C1 segment of cervical spinal cord (tissue), 14 donors: ENCODE data around the gene CDKN2B-AS1.

Source experiments
- DNase-seq, 14 donors: peaks; one replicate each; lab custom pipeline; 2025; lab: John Stamatoyannopoulos, UW

Gene CDKN2B-AS1

DNA sequence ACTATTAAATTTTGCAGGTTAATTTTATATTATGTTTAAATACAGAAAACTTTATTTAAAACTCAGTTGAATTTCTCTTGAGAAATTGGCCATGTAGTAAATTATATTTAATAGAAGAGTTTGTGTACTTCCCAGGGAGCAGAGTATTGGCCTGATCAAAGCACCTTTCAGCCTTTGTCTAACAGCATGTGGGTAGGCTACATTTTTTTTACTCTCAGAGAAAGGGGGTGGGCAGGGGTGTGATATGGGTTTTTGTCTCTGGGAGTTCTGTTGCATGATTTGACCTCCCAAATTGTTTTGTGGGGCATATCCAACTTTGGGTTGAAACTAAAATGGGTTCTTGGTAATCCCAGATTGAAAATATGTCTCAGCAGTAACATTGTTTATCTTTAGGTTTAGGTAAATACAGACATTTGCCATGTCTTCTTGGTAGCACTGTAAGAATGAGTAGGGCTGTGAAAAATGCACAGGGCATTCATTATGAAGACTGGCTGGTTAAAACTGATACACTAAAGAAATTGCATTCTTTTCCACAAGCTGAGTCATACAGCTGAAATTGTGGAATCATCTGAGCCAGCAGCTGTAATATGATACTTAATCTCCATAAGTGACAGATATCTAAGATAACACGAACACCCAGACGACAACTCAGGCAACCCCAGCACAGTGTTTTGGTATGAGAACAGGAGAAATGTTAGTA lies 89.9 kb downstream of the CDKN2B-AS1 start:
- no peak for DNase-seq

DNA sequence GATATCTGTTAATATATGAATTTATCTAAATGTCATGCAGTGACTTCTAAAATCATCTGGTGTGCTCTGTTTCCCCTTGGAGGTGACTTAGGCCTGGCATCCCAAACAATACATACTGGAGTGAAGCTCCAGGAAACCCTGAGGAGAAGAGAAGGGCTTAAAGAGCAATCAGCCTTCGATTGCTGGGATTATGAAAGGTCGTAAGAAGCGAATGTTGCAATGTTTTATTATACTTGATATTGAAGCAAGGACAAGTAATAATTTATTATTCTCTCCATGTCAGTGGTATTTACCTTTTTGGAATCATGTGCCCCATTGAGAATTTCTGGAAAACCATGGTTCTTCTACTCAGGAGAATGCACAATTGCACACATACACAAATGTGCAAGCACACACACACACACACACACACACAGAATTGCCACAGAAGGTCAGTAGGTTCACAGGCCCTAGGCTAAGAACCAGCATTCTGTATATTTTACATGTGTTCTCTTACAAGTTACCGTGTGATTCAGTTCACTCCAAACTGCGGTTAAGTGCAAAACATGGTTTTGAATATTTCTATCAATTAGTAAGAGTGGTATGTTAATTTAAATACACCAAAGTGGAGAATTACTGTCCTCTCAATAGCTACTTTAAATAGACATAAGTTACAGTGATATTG lies 93.6 kb downstream of the CDKN2B-AS1 start:
- no peak for DNase-seq

- no peak for DNase-seq
Observed at GRCh38 chr9:22088717-22089061, 94.1 kb downstream of the CDKN2B-AS1 start.

DNA sequence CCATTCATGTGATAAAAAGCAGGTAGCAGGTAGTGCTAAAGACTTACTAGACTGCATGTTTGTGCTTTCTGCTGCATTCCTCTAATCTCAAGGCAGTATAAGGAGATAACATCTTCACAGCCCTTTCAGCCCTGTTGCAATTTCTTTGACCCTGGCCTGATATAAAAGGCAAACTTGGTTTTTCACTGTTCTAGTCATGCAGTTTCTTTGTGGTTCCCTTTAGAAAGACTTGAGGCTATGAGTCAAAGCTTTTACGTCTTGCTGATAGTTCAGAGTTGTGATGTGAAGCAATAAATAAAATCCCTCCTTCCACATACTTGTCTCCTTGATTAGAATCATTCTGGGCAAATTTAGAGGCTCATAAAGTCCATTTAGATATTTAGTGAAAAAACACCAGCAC lies 103.1 kb downstream of the CDKN2B-AS1 start:
- no peak for DNase-seq

GRCh38 chr9:22098643-22099332 lies 104.2 kb downstream of the CDKN2B-AS1 start:
- DNase-seq = peak in 3 of 14 donors; percentile 5 to 16 (median 13)

DNA sequence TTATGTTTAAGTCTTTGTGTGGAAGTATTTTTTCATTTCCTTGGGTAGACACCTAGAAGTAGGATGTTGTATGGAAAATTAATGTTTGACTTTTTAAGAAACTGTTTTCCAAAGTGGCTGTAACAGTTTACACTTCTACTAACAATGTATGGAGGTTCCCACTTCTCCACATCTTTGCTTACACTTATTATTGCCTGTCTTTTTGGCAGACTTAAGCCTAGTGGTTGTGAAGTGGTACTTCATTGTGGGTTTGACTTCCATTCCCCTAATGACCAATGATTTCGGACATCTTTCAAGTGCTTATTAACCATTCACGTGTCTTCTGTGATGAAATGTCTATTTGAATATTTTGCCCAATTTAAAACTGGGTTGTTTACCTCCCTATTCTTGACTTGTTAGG lies 106.0 kb downstream of the CDKN2B-AS1 start:
- DNase-seq = no peak

DNA sequence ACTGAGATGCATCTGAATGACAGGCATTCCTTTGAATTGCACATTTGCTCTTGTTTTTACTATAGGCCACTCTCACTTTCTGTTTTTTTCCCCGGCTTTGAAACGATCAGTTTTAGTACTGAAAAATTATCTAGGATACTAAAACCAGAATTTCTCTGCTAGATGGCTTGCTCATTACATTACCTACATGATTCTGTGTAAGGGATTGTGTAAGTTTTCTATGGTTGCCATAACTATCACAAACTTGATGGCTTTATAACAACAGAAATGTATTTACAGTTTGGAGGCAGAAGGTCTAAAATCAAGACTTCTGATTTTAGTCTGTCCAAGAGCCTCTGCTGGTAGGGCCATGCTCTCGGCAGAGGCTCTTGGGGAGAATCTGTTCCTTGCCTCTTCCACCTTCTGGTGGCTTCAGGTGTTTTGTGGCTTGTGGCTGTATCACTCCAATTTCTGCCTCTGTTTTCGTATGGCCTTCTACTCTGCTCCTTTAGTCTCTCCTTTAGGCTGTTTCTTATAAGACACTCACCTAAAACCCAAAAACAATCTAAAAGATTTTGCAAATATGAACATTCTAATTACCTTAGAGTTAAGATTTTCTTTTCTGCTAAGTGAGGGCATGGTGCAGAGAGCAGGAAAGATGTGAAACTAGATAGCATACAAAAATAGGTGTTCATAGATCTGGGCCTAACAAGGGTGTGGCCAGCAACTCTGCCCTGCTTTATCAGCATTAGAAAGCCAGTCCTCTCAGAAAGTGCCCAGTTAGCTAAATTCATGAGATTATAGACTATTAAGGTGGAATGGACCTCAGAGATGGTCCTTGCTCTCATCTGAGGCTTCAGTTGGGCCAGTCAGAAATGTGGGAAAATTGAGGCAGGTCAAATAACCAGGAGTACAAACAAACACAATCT lies 107.8 kb downstream of the CDKN2B-AS1 start:
- no peak for DNase-seq

- DNase-seq = no peak
Observed at GRCh38 chr9:22103685-22104575, 109.3 kb downstream of the CDKN2B-AS1 start.

DNA sequence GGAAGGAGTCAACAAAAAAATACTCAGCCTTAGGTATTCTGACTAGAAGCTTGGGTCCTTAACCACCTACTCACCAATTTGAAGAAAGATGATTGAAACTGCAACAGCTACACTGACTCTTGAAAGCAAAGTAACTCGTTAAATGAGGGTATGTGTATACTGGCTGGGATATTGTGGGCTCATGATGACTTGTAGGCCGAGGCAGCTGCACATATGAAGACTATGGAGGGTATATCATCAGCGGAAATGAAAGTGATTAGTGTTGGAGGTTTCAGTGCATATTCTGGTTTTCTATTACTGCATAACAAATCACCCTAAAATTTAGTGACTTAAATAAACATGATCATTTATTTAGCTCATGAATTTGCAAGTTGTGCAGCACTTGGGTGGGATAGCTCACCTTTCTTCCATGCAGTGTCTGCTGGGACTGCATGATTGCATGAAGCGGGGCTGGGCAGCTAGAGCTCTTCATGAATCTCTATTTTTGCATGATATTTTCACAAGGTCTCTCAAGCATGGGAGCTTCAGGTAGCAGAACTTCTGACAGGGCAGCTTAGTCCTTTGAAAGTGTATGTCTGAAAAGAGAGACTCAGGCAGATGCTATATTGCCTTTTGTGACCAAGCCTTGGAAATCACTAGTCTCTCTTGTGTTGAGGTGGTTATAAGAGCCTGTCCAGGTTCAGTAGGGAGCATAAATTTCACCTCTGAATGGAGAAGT lies 110.6 kb downstream of the CDKN2B-AS1 start:
- no peak for DNase-seq

DNA sequence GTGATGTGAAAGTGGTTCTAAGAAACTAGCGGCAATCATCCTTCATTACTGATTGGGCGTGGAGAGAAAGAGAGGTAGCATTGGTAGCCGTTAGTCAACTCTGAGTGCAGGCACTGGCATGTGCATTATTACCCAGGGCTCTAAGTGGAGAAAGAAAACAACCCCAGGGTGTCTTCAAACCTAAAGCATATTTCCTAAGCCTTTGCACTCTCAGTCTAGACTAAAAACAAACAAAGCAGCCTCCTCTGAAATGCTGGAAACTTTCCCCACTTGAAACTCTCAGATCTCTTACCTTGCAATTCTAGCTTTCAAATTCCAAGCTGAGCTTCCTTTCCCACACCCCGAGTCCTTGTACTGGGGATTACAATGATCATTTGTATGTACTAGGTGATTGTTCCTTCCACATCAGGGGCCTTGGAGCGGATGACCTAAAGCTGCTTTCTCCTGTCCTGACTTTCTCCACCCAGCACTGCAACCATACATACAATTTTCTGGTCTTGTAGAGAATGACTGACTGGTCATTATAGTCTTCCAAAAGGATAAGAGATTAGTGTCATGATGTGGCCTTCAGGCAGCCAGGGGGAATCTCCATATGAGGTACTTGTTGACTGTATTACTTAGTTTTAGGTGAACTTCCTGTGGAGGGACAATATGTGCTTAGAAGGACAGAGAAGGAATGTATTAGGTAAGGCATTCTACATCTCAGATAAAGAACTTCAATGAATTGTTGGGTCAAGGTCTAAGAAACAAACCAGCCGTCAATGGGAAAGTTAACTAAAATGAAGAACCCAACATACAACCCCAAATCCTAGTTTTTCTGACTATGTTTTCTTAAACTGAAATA lies 112.8 kb downstream of the CDKN2B-AS1 start:
- no peak for DNase-seq

- DNase-seq = no peak
Observed at GRCh38 chr9:22108581-22109370, 114.2 kb downstream of the CDKN2B-AS1 start.

GRCh38 chr9:22111176-22111953 lies 116.8 kb downstream of the CDKN2B-AS1 start:
- no peak for DNase-seq

DNA sequence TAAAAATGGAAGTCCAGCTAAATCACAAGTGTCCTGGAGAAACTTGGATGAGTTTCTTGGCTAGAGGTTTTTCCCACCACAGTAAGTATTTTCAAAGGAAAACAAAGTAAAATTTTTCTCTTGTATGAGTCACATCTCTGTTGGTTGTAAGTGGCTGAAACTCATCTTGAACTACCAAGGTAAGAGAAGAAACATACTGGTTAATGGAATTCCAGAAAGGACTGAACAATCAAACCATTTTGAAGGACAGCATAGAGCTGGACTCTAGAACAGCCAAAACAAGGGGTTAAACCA lies 117.3 kb downstream of the CDKN2B-AS1 start:
- no peak for DNase-seq

DNA sequence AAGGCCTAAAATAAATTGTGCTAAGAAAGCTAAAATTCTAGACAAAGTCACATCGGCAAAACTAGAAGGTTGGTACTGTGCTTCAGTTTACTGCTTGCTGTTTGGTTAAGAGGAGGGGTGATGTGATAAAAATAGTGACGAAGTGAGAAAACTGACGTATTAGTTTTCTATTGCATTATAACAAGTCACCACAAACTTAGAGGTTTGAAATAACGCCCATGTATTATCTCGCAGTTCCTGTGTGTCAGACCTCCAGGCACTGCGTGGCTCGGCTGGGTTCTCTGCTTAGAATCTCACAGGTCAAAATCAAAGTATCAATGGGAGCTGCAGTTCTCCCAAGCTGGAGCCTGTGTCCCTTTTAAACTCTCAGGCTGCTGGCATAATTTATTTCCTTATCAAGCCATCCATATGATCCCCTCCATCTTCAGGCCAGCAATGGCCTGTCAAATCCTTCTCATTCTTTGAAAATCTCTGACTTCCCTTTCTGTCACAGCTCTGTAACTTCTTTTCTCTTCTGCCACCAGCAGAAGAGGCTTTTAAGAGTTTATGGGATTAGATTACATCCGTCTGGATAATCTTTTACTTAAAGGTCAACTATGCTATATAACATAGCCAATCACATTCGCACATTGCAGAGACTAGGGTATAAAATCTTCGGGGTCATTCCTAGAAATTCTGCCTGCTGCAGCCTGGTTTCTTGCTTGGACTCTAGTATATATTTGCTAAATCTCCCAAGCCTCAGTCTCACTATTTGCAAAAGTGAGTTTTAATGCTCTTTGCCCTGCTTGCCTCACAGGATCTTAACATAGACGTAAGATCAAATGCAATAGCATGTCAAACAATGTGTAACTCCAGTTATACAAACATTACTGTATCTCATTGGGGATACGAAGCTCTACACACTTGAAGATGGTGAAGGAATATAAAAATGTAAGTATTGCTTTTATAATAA lies 118.6 kb downstream of the CDKN2B-AS1 start:
- DNase-seq = no peak

DNA sequence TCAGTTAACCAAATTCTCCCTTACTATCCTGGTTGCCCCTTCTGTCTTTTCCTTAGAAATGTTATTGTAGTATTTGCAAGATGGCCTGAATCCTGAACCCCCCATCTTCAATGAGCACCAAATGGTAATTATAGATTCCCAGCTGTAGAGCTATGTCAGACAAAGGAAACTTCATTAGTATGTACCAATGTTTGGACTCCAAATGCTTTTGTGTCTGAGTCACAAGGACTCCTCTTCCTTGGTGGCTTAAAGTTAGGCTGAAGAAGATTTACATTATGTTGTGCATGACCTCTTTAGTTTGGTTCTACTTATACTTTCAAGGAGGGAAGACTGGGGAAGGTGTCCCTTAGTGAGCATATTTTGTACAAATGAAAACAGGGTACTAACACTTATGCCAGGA lies 120.4 kb downstream of the CDKN2B-AS1 start:
- DNase-seq = no peak

DNA sequence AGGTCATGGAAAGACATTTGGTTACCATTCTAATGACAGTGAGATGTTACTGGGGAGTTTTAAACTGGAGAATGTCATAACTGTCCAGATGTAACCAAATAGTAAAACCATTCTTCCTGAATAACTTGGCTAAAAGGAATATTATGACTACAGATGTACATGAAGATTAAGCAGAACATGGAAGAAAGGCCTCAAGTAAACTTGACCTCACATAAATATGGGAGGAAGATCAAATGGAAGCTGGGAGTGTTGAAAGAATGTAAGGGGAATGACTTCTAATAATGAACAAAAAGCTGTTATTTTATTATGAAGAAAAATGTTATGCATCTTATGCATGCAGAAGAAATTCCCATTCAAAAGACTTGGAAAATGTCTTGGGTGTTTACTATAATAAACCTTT lies 122.2 kb downstream of the CDKN2B-AS1 start:
- no peak for DNase-seq
